ENCODE data around the gene DPP7. TPM values are rescaled to one million over a fixed set of nuclear protein-coding genes. Genes with fewer than 3 reads are reported as not detected.

DPP7 gene
- total RNA-seq, 2 experiments from 2014 or later, result 323 to 333 TPM

DNA sequence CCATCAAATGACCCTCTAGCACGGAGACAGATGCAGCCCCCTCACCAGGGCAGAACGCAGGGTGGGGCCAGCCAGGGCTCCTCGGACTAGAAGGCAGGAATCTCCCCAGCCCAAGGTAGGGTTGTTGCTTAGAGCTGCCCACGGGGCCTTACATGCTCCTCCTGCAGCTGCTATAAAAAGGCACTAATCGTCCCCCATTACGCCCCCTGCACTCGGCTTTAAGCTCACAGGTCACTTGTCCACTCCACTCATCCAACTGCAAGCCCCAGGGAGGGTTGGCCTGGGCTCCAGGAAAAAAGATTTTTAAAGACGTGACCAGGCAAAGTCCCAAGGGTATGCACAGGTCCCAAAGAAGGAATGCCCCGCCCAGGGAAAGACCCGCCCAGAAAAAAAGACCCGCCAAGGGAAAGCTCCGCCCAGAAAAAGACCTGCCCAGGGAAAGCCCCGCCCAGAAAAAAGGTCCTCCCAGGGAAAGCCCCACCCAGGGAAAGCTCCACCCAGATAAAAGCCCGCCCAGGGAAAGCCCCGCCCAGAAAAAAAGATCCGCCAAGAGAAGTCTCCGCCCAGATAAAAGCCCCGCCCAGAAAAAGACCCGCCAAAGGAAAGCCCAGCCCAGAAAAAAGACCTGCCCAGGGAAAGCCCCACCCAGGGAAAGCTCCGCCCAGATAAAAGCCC is 35.5 kb upstream of the DPP7 start:
- ChIA-PET POLR2A (interaction anchor here (1.0 to 1.2 kb wide), 2 partner anchors 21 to 157 kb away, joined by 4 read pairs; no protein-coding TSS in a partner anchor), CTCF (interaction anchor here (0.8 to 1.3 kb wide), 3 partner anchors 21 to 39 kb away, joined by 3 read pairs; no protein-coding TSS in a partner anchor)

DNA sequence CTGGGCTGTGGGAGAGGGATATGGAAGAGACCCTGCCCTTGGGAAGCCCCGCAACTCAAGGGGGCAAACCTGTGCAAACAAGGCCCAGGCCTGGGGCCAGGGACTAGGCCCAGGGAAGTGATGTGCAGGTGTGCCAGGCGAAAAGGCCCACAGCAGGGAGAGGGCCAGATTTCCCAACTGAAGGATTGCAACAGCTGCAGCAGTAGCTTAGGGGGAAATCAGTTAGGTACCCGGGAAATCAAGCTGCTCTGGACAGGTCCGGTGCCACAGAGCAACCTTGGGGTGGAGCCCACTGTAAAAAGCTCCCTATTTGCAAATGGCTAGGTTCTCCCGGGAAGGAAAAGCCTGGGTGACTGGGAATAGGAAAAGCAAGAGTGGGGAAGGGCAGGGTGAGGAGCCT is 34.8 kb upstream of the DPP7 start:
- ChIA-PET POLR2A (no interaction called here), CTCF (interaction anchor here (0.8 to 1.3 kb wide), 3 partner anchors 20 to 40 kb away, joined by 3 read pairs; no protein-coding TSS in a partner anchor)

DNA sequence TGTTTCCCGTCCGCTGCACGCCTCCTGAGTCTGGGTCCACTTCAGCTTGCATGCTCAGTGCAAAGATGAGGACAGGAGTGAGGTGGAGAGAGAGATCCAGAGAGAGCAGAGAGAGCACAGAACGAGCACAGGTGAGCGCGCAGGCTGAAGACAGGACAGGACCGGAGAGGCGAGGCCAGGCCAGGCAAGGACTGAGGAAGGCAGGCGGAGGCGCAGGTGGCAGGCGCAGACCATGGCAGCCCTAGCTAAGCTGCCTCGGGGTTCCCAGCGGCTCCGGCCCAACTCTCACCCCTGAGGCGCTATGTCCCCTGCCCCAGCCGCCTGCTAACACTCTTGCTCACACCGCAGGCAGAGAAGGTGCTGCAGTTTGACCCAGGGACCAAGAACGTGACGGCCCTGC is 34.1 kb upstream of the DPP7 start:
- ChIA-PET POLR2A (no interaction called here), CTCF (interaction anchor here (1.3 kb wide), 1 partner anchor 41 kb away, joined by 3 read pairs; no protein-coding TSS in a partner anchor)

DNA sequence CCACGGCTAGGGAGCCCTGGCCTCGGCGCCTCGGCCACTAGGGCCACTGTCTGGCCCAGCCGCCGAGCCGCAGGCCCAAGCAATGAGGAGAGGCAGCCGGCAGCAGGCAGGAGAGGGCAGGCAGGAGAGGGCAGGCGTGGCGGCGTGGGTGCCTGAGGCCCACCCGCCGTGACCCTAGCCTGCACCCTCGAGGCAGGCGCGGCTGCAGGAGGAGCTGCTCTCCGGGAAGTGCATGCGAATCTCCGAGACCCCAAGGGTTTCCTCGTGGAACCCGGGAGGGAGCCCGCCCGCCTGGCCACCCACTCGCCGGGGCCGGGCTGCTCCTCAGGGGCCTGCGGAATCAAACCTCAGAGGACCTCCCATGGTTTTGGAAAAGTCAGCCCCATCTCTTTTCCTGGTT is 33.7 kb upstream of the DPP7 start:
- CTCF ChIA-PET, result no interaction called here
- POLR2A ChIA-PET, result no interaction called here

DNA sequence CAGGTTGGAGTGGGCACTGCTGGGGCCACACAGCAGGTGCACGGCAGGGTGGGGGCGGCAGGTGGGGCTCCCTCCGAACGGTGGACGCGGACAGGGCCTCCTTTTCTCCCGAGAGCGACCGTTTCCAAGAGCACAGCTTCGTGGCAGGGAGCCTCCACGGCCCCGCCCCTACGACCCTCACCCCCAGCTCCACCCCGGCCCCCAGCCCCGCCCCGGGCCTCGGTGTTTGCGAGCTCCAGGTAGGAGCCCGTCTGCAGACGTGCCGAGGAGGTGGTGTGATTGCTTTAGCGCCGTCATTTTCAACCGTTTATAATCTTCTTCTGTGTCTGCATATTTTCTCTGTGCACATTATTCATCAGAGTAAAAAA is 33.2 kb upstream of the DPP7 start:
- CTCF ChIA-PET, result no interaction called here

DNA sequence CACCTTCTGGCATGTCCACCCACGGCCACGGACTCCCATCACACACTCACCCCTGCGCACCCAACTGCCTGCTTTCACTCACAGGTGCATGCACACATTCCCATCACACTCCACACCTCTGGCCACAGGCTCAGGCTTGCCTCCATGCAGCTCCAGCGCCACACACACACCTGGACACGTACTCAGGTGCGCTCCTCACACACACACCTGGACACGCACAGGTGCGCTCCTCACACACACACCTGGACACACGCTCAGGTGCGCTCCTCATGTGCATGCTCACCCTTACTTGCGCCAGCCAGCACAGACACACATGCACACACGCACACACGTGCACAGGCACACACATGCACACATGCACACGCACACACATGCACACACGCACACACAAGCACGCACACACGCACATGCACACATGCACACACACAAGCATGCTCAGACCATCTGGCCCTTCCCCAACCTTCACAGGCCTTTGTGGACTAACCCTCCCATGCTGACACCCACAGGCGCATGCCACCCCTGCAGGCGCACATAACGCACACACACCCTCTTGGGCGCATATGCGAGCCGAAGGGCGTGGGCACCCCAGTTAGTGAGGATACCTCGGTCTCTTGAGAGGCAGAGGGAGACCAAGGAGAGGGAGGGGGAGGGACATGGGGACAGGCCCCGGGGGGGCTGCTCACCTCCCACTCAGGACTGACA is 32.7 kb upstream of the DPP7 start:
- ChIA-PET POLR2A (no interaction called here), CTCF (no interaction called here)

More for the DNA sequence above, 33.2 kb upstream of the DPP7 start:
- POLR2A ChIA-PET, result no interaction called here

DNA sequence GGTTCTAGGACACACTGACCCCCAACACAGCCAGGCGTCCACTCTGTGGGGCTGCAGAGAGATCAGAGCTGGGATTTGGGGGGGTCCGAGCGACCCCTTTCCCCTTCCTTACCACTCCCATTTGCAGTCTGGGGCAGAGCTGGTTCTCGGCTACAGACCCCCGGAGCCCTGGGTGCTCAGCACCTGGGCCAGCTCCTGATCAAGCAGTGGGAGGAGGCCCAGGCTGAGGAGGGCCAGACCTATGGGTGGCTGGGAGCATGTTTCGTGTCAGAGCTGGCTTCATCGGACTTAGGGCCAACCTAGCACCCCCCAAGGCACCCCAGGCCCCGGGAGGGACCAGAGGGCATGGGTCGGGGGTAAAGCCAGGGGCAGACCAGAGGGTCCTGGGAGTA is 32.0 kb upstream of the DPP7 start:
- CTCF ChIA-PET, result no interaction called here
- POLR2A ChIA-PET, result no interaction called here

DNA sequence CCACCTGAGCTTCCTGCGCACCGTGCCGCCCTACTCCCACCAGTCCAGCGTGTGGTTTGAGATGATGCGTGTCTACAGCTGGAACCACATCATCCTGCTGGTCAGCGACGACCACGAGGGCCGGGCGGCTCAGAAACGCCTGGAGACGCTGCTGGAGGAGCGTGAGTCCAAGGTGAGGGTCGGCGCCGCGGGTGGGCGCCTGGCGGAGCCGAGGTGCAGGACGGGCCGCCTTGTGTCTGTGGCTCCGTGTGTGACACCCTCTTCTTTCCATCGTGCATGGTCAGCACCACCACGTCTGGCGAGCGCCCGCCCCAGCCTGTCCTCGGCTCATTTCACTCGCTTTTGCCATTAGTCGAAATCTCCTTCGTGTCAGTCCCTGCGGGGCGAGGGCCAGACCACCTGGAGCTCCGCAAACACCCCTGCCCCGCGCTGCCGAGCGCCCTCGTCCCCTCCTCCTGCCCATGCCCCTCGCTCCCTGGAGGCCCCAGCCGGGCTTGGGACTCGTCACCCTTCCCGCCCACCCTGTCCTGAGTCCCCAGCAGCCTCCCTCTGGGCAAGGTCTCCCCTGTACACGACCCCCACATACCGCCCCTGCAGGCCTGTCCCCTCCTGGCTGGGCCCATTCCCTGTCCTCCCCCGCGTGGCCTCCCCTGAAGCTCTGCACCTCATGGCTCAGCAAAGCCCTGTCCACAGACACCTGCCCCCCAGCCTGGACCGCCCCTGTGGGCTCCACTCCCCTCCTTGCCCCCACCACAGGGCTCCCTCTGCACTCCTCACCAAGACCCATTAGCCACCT is 31.4 kb upstream of the DPP7 start:
- ChIA-PET POLR2A (no interaction called here), CTCF (interaction anchor here (0.6 kb wide), 1 partner anchor 235 kb away, joined by 3 read pairs; no protein-coding TSS in a partner anchor)

DNA sequence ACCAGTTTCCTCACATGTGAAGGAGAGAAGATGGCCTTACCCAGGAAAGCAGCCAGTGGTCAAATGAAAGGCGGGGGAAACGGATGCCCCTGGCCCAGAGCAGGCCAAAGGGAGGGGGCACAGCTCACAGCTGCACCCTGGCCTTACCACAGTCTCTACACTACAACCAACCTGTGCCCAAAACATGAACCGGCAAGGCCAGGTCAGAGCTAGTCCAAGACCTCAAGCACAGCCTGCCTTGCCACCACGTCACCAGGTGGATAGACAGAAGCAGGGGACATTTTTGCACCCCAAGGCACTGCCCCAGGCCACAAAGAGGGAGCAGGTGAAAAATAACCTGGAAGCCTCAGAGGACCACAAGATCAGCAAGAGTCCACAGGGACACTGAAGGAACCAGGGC is 28.9 kb upstream of the DPP7 start:
- POLR2A ChIA-PET, result no interaction called here
- CTCF ChIA-PET, result interaction anchor here (0.8 kb wide), 1 partner anchor 9 kb away, joined by 5 read pairs; no protein-coding TSS in a partner anchor

DNA sequence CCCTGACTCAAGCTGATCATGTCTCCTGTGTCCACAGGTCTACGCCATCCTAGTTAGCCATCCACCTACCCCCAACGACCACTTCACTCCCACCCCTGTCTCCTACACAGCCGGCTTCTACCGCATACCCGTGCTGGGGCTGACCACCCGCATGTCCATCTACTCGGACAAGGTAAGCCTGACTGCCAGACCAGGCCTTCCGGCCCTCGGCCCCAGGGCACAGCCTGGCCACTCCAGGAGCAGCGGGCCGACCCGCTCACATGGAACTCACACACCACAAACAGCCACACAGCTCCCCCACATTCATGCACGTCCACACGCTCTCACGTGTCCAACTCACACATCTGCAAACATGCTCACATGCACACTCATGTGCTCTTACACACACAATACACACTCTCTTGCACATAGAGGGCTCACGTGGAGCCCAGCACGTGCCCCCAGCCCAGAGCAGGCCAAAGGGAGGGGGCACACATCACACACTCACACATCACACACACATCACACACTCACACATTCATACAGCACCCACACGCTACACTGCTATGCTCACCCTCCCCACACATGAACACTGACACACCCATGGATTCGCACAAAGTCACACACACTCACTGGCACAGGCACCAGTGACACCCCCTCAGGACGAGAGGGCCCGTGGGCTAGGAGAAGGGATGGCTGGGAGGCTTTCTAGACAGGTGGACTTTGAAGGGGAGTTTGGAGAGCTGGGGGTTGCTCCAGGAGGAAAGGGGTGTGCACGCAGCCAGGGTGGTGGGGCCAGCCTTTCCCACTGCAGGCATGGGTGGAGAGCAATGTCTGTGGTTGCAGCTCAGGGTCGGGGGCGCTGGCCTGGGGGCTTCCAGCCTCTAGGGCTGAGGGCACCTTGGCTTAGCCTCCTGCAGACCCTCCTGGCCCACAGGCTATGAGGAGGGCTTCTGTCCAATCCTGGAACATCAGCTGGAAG is 27.7 kb upstream of the DPP7 start:
- POLR2A ChIA-PET, result no interaction called here
- CTCF ChIA-PET, result interaction anchor here (0.8 kb wide), 1 partner anchor 8 kb away, joined by 5 read pairs; no protein-coding TSS in a partner anchor

DNA sequence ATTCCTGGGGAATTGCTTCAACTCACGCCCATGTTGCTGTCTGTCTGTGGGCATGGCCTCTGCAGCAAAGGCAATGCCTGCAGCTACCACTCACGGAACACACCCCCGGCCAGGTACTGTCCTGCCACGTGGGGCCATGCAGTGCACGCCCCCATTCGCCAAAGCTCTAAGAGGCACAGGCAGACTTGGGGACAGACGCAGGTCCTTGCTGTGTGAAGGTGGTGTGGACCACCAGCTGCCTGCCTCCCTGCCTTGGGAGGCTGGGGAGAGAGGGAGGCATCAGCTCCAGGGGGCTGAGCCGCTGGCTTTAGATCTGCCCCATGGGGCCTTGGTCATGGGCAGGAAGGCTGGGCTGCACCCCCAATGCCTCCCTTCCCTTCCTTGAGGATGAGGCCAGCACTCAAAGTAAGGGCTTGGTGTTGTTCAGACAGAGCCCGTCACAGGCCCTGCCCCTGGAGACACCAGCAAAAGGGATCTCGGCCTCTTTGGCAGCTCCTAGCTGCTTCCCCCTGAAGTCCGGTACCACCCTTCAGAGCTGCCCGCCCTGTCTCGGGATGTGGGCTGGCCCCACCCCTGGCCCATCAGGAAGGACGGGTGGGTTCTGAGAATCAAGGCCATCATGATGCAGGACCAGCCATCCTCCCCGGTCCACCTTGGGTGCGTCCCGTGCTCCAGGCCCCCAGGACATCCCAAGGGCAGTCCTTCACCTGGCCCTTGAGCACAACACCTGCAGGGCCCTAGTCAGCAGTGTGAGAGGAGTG is 26.7 kb upstream of the DPP7 start:
- CTCF ChIA-PET, result no interaction called here
- POLR2A ChIA-PET, result no interaction called here

DNA sequence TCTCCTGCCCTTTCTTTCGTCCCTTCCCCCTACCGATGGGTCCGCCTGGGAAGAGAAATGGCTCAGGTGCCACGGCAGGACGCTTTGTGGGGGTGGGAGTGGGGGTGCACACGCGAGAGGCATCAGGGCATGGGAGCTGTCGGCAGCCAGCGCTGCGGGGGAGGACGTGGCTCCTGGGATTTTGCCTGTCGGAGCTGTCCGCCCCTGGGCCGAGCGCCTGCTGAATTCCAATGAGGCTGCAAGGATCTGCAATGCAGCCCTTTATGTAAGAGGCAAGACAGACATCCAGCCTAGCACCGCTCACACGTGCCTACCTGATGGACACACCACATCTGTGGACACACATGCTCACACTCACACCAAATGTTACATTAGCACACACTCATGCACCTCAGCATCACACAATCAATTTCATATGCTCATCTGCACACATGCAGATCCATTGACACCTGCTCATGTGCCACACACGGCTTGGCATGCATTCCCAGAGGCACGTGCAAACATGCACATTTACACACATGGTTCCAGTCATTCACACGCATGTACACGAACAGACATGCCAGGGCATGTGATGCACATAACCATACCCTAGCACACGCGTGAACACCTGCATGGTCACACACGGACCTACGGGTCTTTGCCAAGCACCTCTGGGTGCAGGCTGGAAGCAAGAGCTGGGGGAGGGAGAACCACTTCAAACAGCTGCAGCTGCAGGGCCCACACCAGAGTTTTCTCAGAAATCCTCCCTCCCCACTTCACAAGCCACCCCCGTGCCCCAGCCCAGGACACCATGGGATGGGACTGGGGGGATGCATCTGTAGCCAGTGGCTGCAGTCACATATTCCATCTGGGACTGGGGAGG is 25.8 kb upstream of the DPP7 start:
- POLR2A ChIA-PET, result no interaction called here
- CTCF ChIA-PET, result interaction anchor here (1.4 kb wide), 1 partner anchor 49 kb away, joined by 4 read pairs; no protein-coding TSS in a partner anchor

DNA sequence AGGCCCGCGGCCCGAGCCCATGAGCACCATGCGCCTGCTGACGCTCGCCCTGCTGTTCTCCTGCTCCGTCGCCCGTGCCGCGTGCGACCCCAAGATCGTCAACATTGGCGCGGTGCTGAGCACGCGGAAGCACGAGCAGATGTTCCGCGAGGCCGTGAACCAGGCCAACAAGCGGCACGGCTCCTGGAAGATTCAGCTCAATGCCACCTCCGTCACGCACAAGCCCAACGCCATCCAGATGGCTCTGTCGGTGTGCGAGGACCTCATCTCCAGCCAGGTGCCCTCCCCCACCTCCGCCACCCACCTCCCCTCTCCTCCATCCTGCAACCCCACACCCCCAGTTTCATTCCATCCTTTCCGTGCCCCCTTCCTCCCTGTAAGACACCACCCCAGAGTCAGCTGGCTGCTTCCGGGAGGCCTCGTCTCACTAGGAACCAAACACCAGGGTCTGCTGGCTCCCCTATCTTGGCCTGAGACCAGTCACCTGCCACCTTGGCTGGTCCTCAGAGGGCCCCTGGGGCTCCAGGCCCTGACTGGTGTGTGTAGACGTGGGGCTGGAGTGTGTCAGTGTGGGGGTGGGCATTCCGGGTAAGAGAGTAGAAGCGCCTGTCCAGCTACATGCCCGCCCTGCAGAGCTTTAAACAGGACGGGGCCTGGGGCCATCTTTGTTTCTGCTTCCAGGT is 25.1 kb upstream of the DPP7 start:
- CTCF ChIA-PET, result interaction anchor here (0.9 to 1.4 kb wide), 2 partner anchors 36 to 50 kb away, joined by 3 to 4 read pairs; no protein-coding TSS in a partner anchor
- POLR2A ChIA-PET, result no interaction called here

DNA sequence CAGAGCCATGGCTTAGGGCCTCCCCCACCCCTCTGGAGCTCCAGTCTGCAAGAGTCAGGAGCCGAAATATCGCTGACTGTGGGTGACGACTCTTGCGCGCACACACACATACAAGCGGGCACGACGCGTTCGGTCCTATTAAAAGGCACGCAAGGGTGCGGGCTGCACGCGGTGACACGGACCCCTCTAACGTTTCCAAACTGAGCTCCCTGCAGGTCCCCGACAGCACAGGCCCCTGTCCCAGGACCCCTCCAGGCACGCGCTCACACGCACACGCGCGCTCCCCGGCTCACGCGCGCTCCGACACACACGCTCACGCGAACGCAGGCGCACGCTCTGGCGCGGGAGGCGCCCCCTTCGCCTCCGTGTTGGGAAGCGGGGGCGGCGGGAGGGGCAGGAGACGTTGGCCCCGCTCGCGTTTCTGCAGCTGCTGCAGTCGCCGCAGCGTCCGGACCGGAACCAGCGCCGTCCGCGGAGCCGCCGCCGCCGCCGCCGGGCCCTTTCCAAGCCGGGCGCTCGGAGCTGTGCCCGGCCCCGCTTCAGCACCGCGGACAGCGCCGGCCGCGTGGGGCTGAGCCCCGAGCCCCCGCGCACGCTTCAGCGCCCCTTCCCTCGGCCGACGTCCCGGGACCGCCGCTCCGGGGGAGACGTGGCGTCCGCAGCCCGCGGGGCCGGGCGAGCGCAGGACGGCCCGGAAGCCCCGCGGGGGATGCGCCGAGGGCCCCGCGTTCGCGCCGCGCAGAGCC is 24.4 kb upstream of the DPP7 start, which contains the start of gene GRIN1:
Gene GRIN1 (plus strand): TSS at position 433 of the 746 bp plus-strand sequence. CDS start 333 bp downstream, outside the sequence.
- POLR2A ChIA-PET, result no interaction called here

DNA sequence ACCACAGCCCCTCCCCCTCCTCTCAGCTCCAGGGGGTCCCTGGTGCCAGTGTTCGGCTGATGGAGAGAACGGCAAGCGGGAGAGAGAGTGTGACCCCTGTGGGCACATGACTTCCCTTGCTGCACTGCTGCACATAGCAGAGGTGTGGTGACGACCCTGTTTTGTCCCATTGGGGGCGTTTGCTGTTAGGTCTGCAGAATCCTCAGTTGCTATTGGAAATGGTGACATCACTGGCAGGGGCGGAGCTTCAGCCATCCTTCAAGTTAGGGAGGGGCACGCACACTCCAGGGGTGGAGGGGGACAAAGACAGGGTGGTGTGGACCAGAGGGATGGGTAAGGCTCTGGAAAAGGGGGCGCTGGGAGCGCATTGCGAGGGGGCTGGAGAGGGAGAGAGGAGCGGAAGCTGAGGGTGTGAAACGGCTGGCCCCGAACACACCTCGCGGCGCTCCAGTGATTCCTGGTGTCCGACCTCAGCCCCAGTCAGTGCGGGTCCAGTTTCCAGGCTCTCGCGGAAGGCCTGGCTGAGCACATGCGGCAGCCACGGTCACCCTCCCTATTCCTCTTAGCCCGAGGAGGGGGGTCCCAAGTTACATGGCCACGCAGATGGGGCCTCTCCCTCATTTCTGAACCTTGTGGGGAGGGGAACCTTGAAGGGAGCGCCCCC is 23.7 kb upstream of the DPP7 start:
- CTCF ChIA-PET, result no interaction called here
- POLR2A ChIA-PET, result no interaction called here

More for the DNA sequence above, 24.4 kb upstream of the DPP7 start, which contains the start of gene GRIN1:
- CTCF ChIA-PET, result interaction anchor here (0.9 to 1.4 kb wide), 2 partner anchors 37 to 50 kb away, joined by 3 to 4 read pairs; no protein-coding TSS in a partner anchor

Measured in activated CD8-positive, alpha-beta memory T cell treated with anti-CD3 and anti-CD28 coated beads for 36 hours (primary cell).